Parathyroid adenoma (tissue), 2 donors: ENCODE results near the gene MON1A.

Experiments
- H2AFZ ChIP-seq: fragments of 300-600 bp; sonication (generic); one replicate; pipeline ENCODE4 v1.7.0; 2017; ENCODE audit warnings: antibody characterized with exemption, mild to moderate bottlenecking
- H3K27ac ChIP-seq: fragments of 300-600 bp; sonication (generic); one replicate; pipeline ENCODE4 v1.7.0; 2017
- H3K27me3 ChIP-seq: fragments of 300-600 bp; sonication (generic); one replicate; pipeline ENCODE4 v1.7.0; 2017; ENCODE audit warnings: low read length; ENCODE audit not compliant: control insufficient read depth, insufficient read depth
- H3K36me3 ChIP-seq: fragments of 300-600 bp; sonication (generic); one replicate; pipeline ENCODE4 v1.7.0; 2017; ENCODE audit warnings: low read length; ENCODE audit not compliant: control insufficient read depth, insufficient read depth
- H3K4me1 ChIP-seq: fragments of 300-600 bp; sonication (generic); one replicate; pipeline ENCODE4 v1.7.0; 2017; ENCODE audit warnings: control low read depth
- H3K4me2 ChIP-seq: fragments of 300-600 bp; sonication (generic); one replicate; pipeline ENCODE4 v1.7.0; 2017; ENCODE audit warnings: low read length
- H3K4me3 ChIP-seq: fragments of 300-600 bp; sonication (generic); one replicate; pipeline ENCODE4 v1.7.0; 2017; ENCODE audit warnings: low read depth, low read length
- H3K79me2 ChIP-seq: fragments of 300-600 bp; sonication (generic); one replicate; pipeline ENCODE4 v1.7.0; 2017; ENCODE audit warnings: control low read depth
- H3K9ac ChIP-seq: fragments of 300-600 bp; sonication (generic); one replicate; pipeline ENCODE4 v1.7.0; 2017; ENCODE audit warnings: mild to moderate bottlenecking
- H3K9me3 ChIP-seq: fragments of 300-600 bp; sonication (generic); one replicate; pipeline ENCODE4 v1.7.0; 2017; ENCODE audit warnings: low read length; ENCODE audit not compliant: control insufficient read depth
- CTCF ChIP-seq: fragments of 300-600 bp; sonication (generic); IDR thresholded peaks from one replicate; pipeline ENCODE4 v1.7.0; 2017; ENCODE audit warnings: antibody characterized with exemption, mild to moderate bottlenecking
- donor health status: primary hyperparathyroidism.

MON1A gene

GRCh38 chr3:49929291-49930167 lies at the start of gene MON1A:
MON1A (minus strand) TSS chr3:49929811; CDS start chr3:49913346, 16,465 bp downstream.
- Histone ChIP-seq H2AFZ (peak within 1 kb of the TSS; percentile 99), H3K36me3 (no peaks in the 10 kb centered on the region), H3K4me2 (peak within 1 kb of the TSS; percentile 73), H3K4me1 (peaks cover 5% of the 10 kb centered on the region), H3K9me3 (no peaks in the 10 kb centered on the region), H3K4me3 (peak within 1 kb of the TSS; percentile 68), H3K9ac (peak within 1 kb of the TSS; percentile 32), H3K27ac (peak within 1 kb of the TSS; percentile 88), H3K27me3 (no peaks in the 10 kb centered on the region), H3K79me2 (peaks cover 12% of the 10 kb centered on the region)
- TF ChIP-seq CTCF: peak; percentile 56

GRCh38 chr3:49976942-49977341 lies 47.3 kb upstream of the MON1A start:
- no peaks in the 10 kb centered on the region for H3K9me3 ChIP-seq
- TF ChIP-seq CTCF: no peak
- H3K27me3 ChIP-seq: no peaks in the 10 kb centered on the region
- no peak overlapping the region for H3K9ac ChIP-seq
- no peaks in the 10 kb centered on the region for H3K4me1 ChIP-seq
- no peak overlapping the region for H3K4me2 ChIP-seq
- H3K79me2 ChIP-seq: peaks cover 16% of the 10 kb centered on the region
- no peak overlapping the region for H2AFZ ChIP-seq
- no peak overlapping the region for H3K27ac ChIP-seq
- H3K36me3 ChIP-seq: no peaks in the 10 kb centered on the region
- H3K4me3 ChIP-seq: no peak overlapping the region

- Histone ChIP-seq H3K4me2 (no peak overlapping the region), H3K27me3 (no peaks in the 10 kb centered on the region), H3K27ac (no peak overlapping the region), H3K4me1 (no peaks in the 10 kb centered on the region), H3K79me2 (peaks cover 18% of the 10 kb centered on the region), H3K9me3 (no peaks in the 10 kb centered on the region), H3K4me3 (no peak overlapping the region), H3K36me3 (no peaks in the 10 kb centered on the region), H3K9ac (no peak overlapping the region), H2AFZ (no peak overlapping the region)
- TF ChIP-seq CTCF: no peak
Observed at GRCh38 chr3:49972656-49973055, 43.0 kb upstream of the MON1A start.

- Histone ChIP-seq H3K4me2 (no peak overlapping the region), H3K79me2 (peaks cover 9% of the 10 kb centered on the region), H3K27ac (no peak overlapping the region), H3K9me3 (no peaks in the 10 kb centered on the region), H3K9ac (no peak overlapping the region), H2AFZ (no peak overlapping the region), H3K27me3 (no peaks in the 10 kb centered on the region), H3K4me1 (peaks cover 14% of the 10 kb centered on the region), H3K4me3 (no peak overlapping the region), H3K36me3 (no peaks in the 10 kb centered on the region)
- no peak for TF ChIP-seq CTCF
Observed at GRCh38 chr3:49968346-49968745, 38.7 kb upstream of the MON1A start.

- Histone ChIP-seq H3K4me1 (peaks cover 14% of the 10 kb centered on the region), H3K9ac (no peak overlapping the region), H3K27me3 (no peaks in the 10 kb centered on the region), H3K4me3 (no peak overlapping the region), H3K36me3 (no peaks in the 10 kb centered on the region), H3K79me2 (peaks cover 14% of the 10 kb centered on the region), H3K4me2 (peak overlapping the region; percentile 1), H3K9me3 (no peaks in the 10 kb centered on the region), H3K27ac (peak overlapping the region; percentile 48), H2AFZ (no peak overlapping the region)
- no peak for TF ChIP-seq CTCF
Observed at GRCh38 chr3:49967291-49967690, 37.7 kb upstream of the MON1A start.
